GM10847 (cell line): Measurements from ENCODE around the gene DUOX1.

Experiments
- POLR2A ChIP-seq: IDR thresholded peaks from 2 replicates; pipeline ENCODE4 v1.6.1; 2011; ENCODE audit not compliant: insufficient read length; ENCODE audit errors: extremely low read depth

The DUOX1 gene

DNA sequence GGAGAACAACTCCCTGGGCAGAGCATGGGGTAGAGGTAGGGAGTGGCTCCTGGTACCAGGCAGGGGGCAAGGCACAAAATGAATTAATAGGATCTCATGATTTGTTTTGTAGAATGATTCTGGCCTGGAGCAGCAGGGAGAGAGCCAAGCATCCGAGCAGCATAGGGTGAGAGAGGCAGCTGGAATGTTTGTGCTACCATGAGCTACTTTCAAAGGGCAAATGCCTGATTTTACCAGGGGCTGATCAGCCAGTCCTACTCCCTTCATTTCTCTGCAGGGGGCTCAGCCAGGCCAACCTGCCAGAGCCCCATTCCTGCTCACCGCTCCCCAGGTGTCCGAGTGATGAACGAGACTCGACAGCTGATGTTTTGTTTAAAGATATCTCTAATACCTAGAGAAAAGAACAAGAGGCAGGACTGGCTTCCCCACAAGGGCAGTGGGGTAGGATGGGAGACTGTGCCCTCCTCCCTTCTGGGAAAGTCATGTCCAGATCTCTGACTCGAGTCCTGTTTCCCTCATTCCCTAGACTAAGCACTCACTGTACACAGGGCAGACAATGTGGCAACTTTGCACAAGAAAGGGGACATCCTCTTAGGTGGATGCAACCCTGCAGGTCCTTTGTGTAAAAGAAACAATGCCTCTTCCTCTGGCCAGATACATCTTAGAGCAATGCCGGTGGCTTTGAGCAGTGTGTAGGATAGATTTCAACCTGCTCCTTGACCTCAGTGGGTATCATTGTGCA lies 28.7 kb upstream of the DUOX1 start:
- no peak for TF ChIP-seq POLR2A

GRCh38 chr15:45101749-45102148 lies 28.0 kb upstream of the DUOX1 start:
- no peak for TF ChIP-seq POLR2A

DNA sequence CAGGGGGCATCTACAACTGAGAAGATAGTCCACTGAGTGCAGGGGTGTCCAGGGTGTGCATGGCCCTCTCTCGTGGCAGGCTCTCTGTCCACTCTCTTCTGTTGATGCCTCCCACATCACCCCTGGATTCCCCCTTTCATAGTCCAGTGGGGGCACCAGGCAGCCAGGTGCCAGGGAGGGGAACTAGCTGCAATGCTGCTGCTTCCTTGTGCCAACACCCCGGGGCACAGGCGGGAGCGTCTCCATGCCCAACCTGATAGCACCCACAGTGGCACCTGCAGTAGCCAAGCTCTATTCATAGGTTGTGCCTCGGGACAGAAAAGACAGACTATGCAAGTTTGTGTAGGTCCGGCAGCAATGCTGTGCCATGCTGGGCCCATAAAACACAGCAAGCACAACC lies 27.6 kb upstream of the DUOX1 start:
- no peak for TF ChIP-seq POLR2A

DNA sequence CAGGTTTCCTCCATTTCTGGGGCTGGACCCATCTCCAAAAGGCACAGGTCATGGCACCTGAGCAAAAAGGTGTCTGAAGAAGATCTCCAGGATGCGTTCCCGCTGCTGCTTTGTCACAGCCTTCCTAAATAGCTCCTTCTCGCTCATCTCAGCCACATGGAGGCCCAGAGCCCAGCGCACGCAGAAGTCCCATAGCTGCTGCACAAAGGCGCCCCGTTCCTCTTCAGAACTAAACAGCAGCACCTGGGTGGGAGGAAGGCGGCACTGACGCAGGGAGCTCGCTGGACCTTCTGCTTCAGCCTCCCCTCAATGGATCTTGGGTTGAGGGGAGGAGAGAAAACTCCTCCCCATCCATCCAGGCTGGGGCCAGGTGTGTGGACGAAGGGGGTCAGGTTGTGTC lies 24.2 kb upstream of the DUOX1 start:
- TF ChIP-seq POLR2A: no peak

- no peak for TF ChIP-seq POLR2A
Measured at GRCh38 chr15:45106002-45106790, 23.6 kb upstream of the DUOX1 start.

- TF ChIP-seq POLR2A: no peak
Measured at GRCh38 chr15:45107941-45108630, 21.7 kb upstream of the DUOX1 start.

DNA sequence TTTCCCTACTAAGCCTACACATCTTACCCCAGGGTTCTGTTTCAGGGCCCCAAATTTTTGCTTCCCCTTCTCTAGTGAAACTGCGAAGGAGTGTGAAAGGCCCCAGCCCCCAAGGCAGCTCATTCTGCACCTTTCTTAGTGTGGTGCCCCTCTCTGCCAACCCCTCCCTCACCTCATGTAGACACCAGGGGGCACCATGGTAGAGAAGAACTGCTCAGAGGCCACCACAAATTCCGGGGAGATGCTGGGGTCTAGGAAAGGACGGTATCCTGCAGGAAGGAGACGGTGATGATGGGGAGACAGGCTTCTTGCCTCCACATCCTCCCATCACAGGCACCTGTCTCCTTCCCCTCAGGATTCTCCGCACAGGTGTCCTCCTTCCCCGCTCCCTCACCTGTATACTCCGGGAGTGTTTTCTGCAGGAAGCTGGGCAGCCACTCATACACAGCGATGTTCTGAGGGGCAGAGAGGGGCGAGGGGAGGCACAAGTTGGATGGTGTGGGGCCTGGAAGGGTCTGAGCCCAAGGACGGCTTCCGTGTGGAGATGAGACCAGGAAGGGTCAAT lies 19.5 kb upstream of the DUOX1 start:
- no peak for TF ChIP-seq POLR2A

DNA sequence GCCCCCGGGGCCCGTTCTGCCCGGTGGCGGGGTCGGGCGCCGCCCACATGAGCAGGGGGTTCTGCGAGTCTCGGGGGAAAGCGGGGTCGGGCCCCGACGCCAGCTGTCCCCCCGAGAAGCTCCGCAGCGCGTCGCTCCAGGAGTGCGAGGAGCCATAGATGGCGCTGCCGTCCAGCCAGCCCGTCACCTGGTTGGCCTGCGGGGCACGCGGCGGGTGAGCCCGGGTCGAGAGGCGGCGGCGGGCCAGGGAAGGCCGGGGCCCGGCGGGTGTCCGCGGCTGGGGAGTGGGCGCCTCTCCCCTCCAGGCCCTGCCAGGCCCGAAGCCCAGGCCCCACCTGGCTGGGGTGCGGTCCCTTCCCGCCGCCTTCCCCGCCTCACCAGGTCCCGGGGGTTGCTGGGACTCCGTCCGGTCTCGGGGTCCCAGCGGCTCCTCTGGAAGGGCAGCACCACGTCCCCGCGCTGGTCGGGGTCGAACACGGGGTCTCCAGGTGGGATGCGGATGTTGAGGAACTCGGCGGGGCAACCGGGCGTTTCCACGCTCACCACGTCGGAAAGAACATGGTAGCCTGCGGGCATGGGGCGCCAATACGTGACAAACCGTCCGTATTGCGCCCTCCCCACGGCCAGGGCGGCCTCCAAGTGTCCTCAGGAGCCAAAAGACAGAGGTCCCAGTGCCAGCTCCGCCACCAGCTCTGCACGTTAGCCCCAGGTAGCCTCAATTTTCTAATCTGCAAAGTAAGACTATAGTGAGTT lies 18.2 kb upstream of the DUOX1 start:
- no peak for TF ChIP-seq POLR2A

DNA sequence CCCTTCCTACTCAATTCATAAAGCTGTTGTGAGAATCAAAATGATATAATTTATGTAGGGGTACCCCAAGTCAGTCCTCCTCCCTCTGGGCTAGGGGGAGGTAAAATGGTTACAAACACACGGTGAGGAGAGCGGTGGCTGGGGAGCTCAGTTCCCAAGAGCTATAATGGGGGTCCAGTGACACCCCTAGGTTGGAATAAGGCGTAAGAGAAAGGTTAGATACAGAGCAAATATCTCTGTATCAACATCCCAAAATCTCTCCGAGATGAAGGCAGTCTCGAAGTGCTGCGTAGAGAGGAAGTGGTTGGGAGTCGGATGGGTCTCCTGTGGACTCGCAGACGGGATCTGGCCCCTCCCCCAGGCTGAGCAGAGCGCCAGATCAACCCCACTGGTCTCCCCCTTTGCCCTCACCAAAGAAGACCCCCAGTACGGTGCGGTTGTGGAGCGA lies 17.6 kb upstream of the DUOX1 start:
- TF ChIP-seq POLR2A: no peak

DNA sequence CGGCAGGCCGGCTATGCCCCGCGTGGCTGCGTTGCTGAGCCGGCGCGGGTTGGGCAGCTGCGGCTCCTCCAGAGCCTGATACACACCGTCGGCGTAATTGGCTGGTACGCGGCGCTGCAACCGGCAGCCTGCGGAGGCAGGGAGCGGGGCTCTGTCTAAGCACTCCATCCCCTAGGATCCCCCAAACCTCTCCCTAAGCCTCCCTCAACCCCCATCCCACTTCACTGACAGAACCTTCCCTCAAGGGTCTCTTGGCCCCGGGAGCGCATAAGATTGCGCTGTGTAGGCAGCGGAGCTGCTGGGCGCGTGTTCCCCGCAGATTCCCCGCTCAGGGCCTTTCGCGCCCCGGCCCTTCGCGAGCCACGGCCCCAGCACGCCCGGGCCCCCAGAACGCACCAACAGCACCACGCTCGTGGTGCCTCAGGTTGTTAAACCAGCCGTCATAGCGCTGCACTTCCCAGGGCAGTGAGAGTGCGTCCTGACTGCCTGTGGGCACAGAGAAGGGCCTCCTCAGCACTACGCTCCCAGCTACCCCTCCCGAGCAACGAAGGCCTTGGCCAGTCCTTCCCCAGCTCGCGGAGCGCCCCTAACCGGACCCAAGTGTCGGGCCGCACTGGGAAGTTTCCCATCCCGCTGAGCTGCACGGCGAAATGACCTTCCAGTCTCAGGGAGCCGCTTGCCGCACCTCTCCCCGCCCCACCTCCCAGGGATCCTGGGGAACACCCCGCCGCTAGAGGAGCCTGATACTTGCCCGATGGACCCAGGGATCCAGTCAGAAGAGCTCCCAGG lies 17.0 kb upstream of the DUOX1 start:
- TF ChIP-seq POLR2A: no peak

GRCh38 chr15:45113380-45113990 lies 16.3 kb upstream of the DUOX1 start:
- TF ChIP-seq POLR2A: no peak

DNA sequence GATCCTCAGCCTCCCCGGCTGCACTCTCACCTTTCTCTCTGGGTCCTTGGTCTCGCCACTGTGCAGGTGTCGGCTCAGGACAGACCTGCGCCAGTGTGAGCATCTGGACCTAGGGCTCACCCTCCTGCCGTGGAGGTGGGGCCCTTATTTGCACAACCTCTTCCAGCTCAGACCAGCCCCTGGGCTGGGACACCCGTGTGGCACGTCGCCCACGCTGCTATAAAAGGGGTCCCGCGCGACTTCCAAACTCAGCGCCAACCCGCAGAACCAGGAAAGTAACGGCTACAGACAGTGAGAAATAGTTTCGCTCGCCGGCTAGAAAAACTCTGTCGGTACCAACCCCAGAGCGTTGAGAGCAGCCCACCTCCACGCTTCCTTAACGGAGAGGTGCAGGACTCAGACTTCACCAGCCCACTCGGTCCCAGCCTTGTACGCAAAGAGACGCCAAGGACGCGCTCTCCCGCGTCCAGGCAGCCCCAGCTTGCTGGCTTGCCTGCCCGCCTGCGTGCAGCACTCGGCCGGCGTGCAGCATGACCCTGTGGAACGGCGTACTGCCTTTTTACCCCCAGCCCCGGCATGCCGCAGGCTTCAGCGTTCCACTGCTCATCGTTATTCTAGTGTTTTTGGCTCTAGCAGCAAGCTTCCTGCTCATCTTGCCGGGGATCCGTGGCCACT lies 15.6 kb upstream of the DUOX1 start, which contains the start of the genes DUOX2 and DUOXA2:
TSS of gene DUOX2 (minus strand) at position 97 of the 675 bp plus-strand sequence. CDS start 761 bp downstream, outside the sequence.
TSS of gene DUOXA2 (plus strand) at position 251 of the 675 bp plus-strand sequence. CDS start at position 531, 280 bp downstream.
- no peak for TF ChIP-seq POLR2A

DNA sequence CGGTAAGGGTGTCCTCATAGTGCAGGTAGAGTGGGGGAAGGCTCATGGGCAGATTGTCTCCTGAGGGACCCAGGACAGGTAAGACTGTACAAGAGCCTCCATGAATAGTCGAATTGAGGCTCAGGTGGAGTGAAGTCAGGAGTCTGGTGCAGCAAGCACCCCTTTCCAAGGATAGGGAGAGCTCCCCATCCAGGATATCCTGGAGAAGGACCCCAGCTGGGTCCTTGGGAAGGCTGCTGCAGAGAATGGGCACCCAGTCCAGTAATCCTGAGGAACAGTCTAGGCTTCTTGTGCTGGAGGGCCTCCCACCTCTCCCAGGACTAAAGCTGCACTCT lies 15.1 kb upstream of the DUOX1 start:
- no peak for TF ChIP-seq POLR2A

DNA sequence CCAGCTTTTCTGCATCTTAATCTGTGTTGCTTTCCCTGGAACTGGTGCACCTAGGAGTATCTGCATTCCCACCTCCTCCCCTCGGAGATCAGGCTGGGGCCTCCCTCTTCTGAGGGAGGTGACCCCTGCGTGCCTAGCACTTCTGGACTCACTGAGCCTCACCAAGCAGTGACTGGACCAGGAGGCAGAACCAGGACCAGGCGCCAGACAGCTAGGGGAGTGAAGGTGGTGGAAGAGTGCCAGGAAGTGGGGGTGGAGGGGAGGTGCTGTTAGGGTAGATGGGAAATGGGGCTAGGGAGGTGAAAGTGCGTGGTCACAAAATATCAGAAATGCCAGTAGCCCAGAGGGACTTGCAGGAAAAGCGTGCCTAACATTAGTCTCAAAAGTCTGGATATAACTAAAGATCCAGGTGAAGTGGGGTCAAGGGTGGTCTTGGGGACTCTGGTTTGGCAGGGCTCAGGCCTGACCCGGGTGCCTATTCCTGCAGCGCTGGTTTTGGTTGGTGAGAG lies 14.4 kb upstream of the DUOX1 start:
- no peak for TF ChIP-seq POLR2A
